CD14-positive monocyte (primary cell): Measurements from ENCODE around the gene MRNIP. TPM values are rescaled to one million over a fixed set of nuclear protein-coding genes. Genes with fewer than 3 reads are reported as not detected.

Experiments used
- DNase-seq, 3 donors: peaks; one replicate each; pipeline ENCODE4 v3.0.0-alpha.2; 2011 to 2022
- H2AFZ ChIP-seq: 2 replicates; pipeline ENCODE4 v1.6.0; 2012; ENCODE audit warnings: mild to moderate bottlenecking, low read depth, low read length, inconsistent platforms; ENCODE audit not compliant: insufficient read depth, poor library complexity, severe bottlenecking
- H3K27ac ChIP-seq, 2 donors: 1 replicate in 1 of 2; 2 replicates in 1 of 2; pipeline ENCODE4 v1.5.1; 2012 to 2013; ENCODE audit warnings: low read length in 2 of 2, control low read depth in 1 of 2, inconsistent platforms in 1 of 2, low read depth in 1 of 2, mild to moderate bottlenecking in 1 of 2
- H3K27me3 ChIP-seq, 2 donors: one replicate each; pipeline versions ENCODE4 v1.6.0 to v1.6.1; 2011 to 2013; ENCODE audit warnings: low read length in 2 of 2; ENCODE audit not compliant: control insufficient read depth in 2 of 2, insufficient read depth in 2 of 2
- H3K36me3 ChIP-seq, 2 donors: replicated peaks in 1 of 2; 1 replicate in 1 of 2; 2 replicates in 1 of 2; pipeline versions ENCODE4 v1.5.1 to v1.6.1; 2012 to 2013; ENCODE audit warnings: low read length in 2 of 2, control low read depth in 1 of 2, inconsistent platforms in 1 of 2, mild to moderate bottlenecking in 1 of 2; ENCODE audit not compliant: insufficient read depth in 2 of 2, control insufficient read depth in 1 of 2
- H3K4me1 ChIP-seq, 2 donors: 1 replicate in 1 of 2; 2 replicates in 1 of 2; pipeline versions ENCODE4 v1.5.1 to v1.6.1; 2012 to 2013; ENCODE audit warnings: low read length in 2 of 2, control low read depth in 1 of 2, inconsistent platforms in 1 of 2, mild to moderate bottlenecking in 1 of 2, moderate library complexity in 1 of 2; ENCODE audit not compliant: insufficient read depth in 2 of 2, control insufficient read depth in 1 of 2
- H3K4me2 ChIP-seq: replicated peaks from 2 replicates; pipeline ENCODE3; 2012; ENCODE audit warnings: low read length, moderate library complexity, mild to moderate bottlenecking; ENCODE audit not compliant: poor library complexity, severe bottlenecking; ENCODE audit errors: extremely low read depth
- H3K4me3 ChIP-seq, 3 experiments: fragments of 200-600 bp in 1 of 3; sonication (generic) in 1 of 3; replicated peaks in 1 of 3; 1 replicate in 2 of 3; 2 replicates in 1 of 3; pipeline ENCODE4 v1.5.1; 2011 to 2013; ENCODE audit warnings: low read length in 3 of 3, mild to moderate bottlenecking in 3 of 3, control low read depth in 2 of 3, low read depth in 2 of 3, inconsistent platforms in 1 of 3, moderate library complexity in 1 of 3
- H3K79me2 ChIP-seq: 2 replicates; pipeline ENCODE4 v1.6.0; 2012; ENCODE audit warnings: mild to moderate bottlenecking, control low read depth, inconsistent platforms, low read length, moderate library complexity; ENCODE audit not compliant: insufficient read depth
- H3K9ac ChIP-seq: 2 replicates; pipeline ENCODE4 v1.6.0; 2017; ENCODE audit warnings: low read length, mild to moderate bottlenecking; ENCODE audit not compliant: insufficient read depth, poor library complexity, severe bottlenecking
- H3K9me3 ChIP-seq, 2 donors: replicated peaks in 1 of 2; 1 replicate in 1 of 2; 2 replicates in 1 of 2; pipeline versions ENCODE4 v1.5.1 to v1.6.1; 2012 to 2013; ENCODE audit warnings: low read length in 2 of 2, control low read depth in 1 of 2; ENCODE audit not compliant: control insufficient read depth in 1 of 2, insufficient read depth in 1 of 2
- H4K20me1 ChIP-seq: 2 replicates; pipeline ENCODE4 v1.6.0; 2012; ENCODE audit warnings: mild to moderate bottlenecking, low read length, control low read depth, moderate library complexity; ENCODE audit not compliant: insufficient read depth
- H3K27ac Mint-ChIP-seq, 7 donors: one replicate each; pipeline ENCODE4 v1.8.0; 2020; ENCODE audit warnings: mild to moderate bottlenecking in 7 of 7, mixed read lengths in 7 of 7, moderate library complexity in 6 of 7, inconsistent platforms in 2 of 7
- H3K27me3 Mint-ChIP-seq, 3 donors: one replicate each; pipeline ENCODE4 v1.8.0; 2021 to 2022; ENCODE audit warnings: low read depth in 3 of 3, mild to moderate bottlenecking in 3 of 3, mixed read lengths in 3 of 3, moderate library complexity in 3 of 3, inconsistent platforms in 1 of 3
- H3K36me3 Mint-ChIP-seq, 2 donors: one replicate each; pipeline ENCODE4 v1.8.0; 2020; ENCODE audit warnings: mixed read lengths in 2 of 2, inconsistent platforms in 1 of 2, mild to moderate bottlenecking in 1 of 2
- H3K4me1 Mint-ChIP-seq: one replicate; pipeline ENCODE4 v1.8.0; 2020; ENCODE audit warnings: mild to moderate bottlenecking, mixed read lengths
- H3K4me3 Mint-ChIP-seq, 2 donors: one replicate each; pipeline ENCODE4 v1.8.0; 2020; ENCODE audit warnings: mild to moderate bottlenecking in 2 of 2, mixed read lengths in 2 of 2, moderate library complexity in 1 of 2
- H3K9me3 Mint-ChIP-seq, 7 donors: one replicate each; pipeline ENCODE4 v1.8.0; 2020 to 2022; ENCODE audit warnings: mixed read lengths in 7 of 7, mild to moderate bottlenecking in 6 of 7, moderate library complexity in 6 of 7, inconsistent platforms in 2 of 7
- CTCF ChIP-seq: fragments of 200-600 bp; IDR thresholded peaks from one replicate; pipeline ENCODE4 v1.8.0; 2022; ENCODE audit warnings: antibody characterized with exemption, mild to moderate bottlenecking
- WGBS: methylation state at CpG from one replicate; pipeline ENCODE4 v1.1.5; 2013; ENCODE audit warnings: missing lambda C conversion rate; ENCODE audit not compliant: insufficient coverage; 5-methylcytosine and 5-hydroxymethylcytosine counted together
- intact Hi-C, 2 donors: fragments of 100-400 bp; cut with micrococcal nuclease; formaldehyde crosslinking; loops; one replicate each; pipeline versions ENCODE4 v1.15.0 to v1.15.1; 2023
- polyA plus RNA-seq, 3 donors: library from polyadenylated mRNA; depleted of rRNA in 1 of 3; unstranded in 2 of 3; stranded (reverse) in 1 of 3; fragments of 300-500 nt in 2 of 3; fragments of >200 nt in 1 of 3; fragmentation: Illumina TruSeq in 2 of 3; gene quantifications; 1 replicate in 2 of 3; 2 replicates in 1 of 3; pipeline ENCODE4 v1.2.3, GENCODE V29; 2012 to 2021

Gene MRNIP
- polyA plus RNA-seq, 3 donors: 1.2 to 23.0 (median 1.4) TPM

GRCh38 chr5:179869641-179870402 is 11.2 kb upstream of the MRNIP start:
- Histone ChIP-seq H3K4me3 (no peak overlapping the region), H3K9ac (no peak overlapping the region), H3K36me3 (peaks cover 78 to 95% of the 10 kb centered on the region in 2 donors), H3K27me3 (no peaks in the 10 kb centered on the region), H3K27ac (no peak overlapping the region), H3K79me2 (no peaks in the 10 kb centered on the region), H3K9me3 (no peaks in the 10 kb centered on the region), H3K4me2 (no peak overlapping the region), H2AFZ (no peak overlapping the region), H3K4me1 (no peaks in the 10 kb centered on the region), H4K20me1 (no peaks in the 10 kb centered on the region)
- WGBS: 96% methylated on average over 13 of the region's 16 CpGs
- TF ChIP-seq CTCF: no peak
- DNase-seq: no peak
- H3K27me3 Mint-ChIP-seq: peaks cover 0 to 2% (median 0%) of the 10 kb centered on the region in 3 donors
- H3K27ac Mint-ChIP-seq: peak overlapping the region in 4 of 7 donors; percentile 1 to 50 (median 14)
- no peak overlapping the region for H3K4me3 Mint-ChIP-seq
- peaks cover 8% of the 10 kb centered on the region for H3K4me1 Mint-ChIP-seq
- H3K9me3 Mint-ChIP-seq: no peaks in the 10 kb centered on the region
- H3K36me3 Mint-ChIP-seq: peaks cover 75 to 92% of the 10 kb centered on the region in 2 donors
- intact Hi-C loops: no loop called here

- no peak overlapping the region for H3K4me2 ChIP-seq
- H3K4me3 Mint-ChIP-seq: no peak overlapping the region
- no peak for DNase-seq
- peaks cover 76 to 95% of the 10 kb centered on the region in 2 donors for H3K36me3 ChIP-seq
- H3K27ac ChIP-seq: no peak overlapping the region
- peaks cover 74 to 92% of the 10 kb centered on the region in 2 donors for H3K36me3 Mint-ChIP-seq
- no peaks in the 10 kb centered on the region for H3K9me3 Mint-ChIP-seq
- WGBS: 91% methylated on average over 5 of the region's 5 CpGs
- H3K27ac Mint-ChIP-seq: peak overlapping the region in 1 of 7 donors; percentile 69
- H3K9me3 ChIP-seq: no peaks in the 10 kb centered on the region
- no peaks in the 10 kb centered on the region for H3K27me3 ChIP-seq
- peaks cover 8% of the 10 kb centered on the region for H3K4me1 Mint-ChIP-seq
- no peak overlapping the region for H3K4me3 ChIP-seq
- no peak overlapping the region for H2AFZ ChIP-seq
- intact Hi-C loops: no loop called here
- peaks cover 0 to 2% (median 0%) of the 10 kb centered on the region in 3 donors for H3K27me3 Mint-ChIP-seq
- H3K4me1 ChIP-seq: no peaks in the 10 kb centered on the region
- no peak for TF ChIP-seq CTCF
- H3K9ac ChIP-seq: no peak overlapping the region
- no peaks in the 10 kb centered on the region for H3K79me2 ChIP-seq
- H4K20me1 ChIP-seq: no peaks in the 10 kb centered on the region
Measured at GRCh38 chr5:179869101-179869500, 10.5 kb upstream of the MRNIP start.
